Glutamatergic neuron (in vitro differentiated cells): ENCODE data around the gene CSNK2B. TPM values are rescaled to one million over a fixed set of nuclear protein-coding genes. Genes with fewer than 3 reads are reported as not detected.

Experiments used
- DNase-seq: peaks from one replicate; pipeline ENCODE4 v3.0.0; 2022
- H3K27ac Mint-ChIP-seq: one replicate; pipeline ENCODE4 v1.8.0; 2020; ENCODE audit warnings: mild to moderate bottlenecking, mixed read lengths, inconsistent platforms; ENCODE audit not compliant: unreplicated experiment
- H3K27me3 Mint-ChIP-seq: one replicate; pipeline ENCODE4 v1.8.0; 2020; ENCODE audit warnings: mild to moderate bottlenecking, moderate library complexity, mixed read lengths, inconsistent platforms; ENCODE audit not compliant: unreplicated experiment
- H3K36me3 Mint-ChIP-seq: one replicate; pipeline ENCODE4 v1.8.0; 2020; ENCODE audit warnings: mild to moderate bottlenecking, mixed read lengths, inconsistent platforms; ENCODE audit not compliant: unreplicated experiment
- H3K4me1 Mint-ChIP-seq: one replicate; pipeline ENCODE4 v1.8.0; 2020; ENCODE audit warnings: mild to moderate bottlenecking, low read depth, mixed read lengths, inconsistent platforms; ENCODE audit not compliant: unreplicated experiment
- H3K4me3 Mint-ChIP-seq: one replicate; pipeline ENCODE4 v1.8.0; 2020; ENCODE audit warnings: mild to moderate bottlenecking, mixed read lengths, inconsistent platforms; ENCODE audit not compliant: unreplicated experiment
- H3K9me3 Mint-ChIP-seq: one replicate; pipeline ENCODE4 v1.8.0; 2020; ENCODE audit warnings: mild to moderate bottlenecking, moderate library complexity, mixed read lengths, inconsistent platforms; ENCODE audit not compliant: unreplicated experiment
- total RNA-seq: library from RNA; stranded (reverse); fragmentation: NEBNext Ultra II Directional; extraction: Animal tissue kit (Norgen Biotek cat#: 25700); gene quantifications from one replicate; pipeline ENCODE4 v1.2.1, GENCODE V29; 2021; ENCODE audit not compliant: unreplicated experiment
- TF ChIP-seq, protein P1 (sequence below): fragments of 200-600 bp; sonication (generic); IDR thresholded peaks from one replicate; pipeline ENCODE4 v1.5.0; 2021; ENCODE audit not compliant: partially characterized antibody, unreplicated experiment

The CSNK2B gene
- total RNA-seq, 1 donor from 2014 or later, result 214 TPM

GRCh38 chr6:31661262-31662123 is 4.4 kb upstream of the CSNK2B start:
- Mint-ChIP-seq H3K9me3 (peaks cover 11% of the 10 kb centered on the region), H3K36me3 (no peaks in the 10 kb centered on the region), H3K4me1 (peaks cover 28% of the 10 kb centered on the region), H3K27ac (peak overlapping the region; percentile 50), H3K4me3 (peak overlapping the region; percentile 83), H3K27me3 (peaks cover 19% of the 10 kb centered on the region)
- TF ChIP-seq, protein P1, sequence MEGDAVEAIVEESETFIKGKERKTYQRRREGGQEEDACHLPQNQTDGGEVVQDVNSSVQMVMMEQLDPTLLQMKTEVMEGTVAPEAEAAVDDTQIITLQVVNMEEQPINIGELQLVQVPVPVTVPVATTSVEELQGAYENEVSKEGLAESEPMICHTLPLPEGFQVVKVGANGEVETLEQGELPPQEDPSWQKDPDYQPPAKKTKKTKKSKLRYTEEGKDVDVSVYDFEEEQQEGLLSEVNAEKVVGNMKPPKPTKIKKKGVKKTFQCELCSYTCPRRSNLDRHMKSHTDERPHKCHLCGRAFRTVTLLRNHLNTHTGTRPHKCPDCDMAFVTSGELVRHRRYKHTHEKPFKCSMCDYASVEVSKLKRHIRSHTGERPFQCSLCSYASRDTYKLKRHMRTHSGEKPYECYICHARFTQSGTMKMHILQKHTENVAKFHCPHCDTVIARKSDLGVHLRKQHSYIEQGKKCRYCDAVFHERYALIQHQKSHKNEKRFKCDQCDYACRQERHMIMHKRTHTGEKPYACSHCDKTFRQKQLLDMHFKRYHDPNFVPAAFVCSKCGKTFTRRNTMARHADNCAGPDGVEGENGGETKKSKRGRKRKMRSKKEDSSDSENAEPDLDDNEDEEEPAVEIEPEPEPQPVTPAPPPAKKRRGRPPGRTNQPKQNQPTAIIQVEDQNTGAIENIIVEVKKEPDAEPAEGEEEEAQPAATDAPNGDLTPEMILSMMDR, result no peak
- no peak for DNase-seq

- no peaks in the 10 kb centered on the region for H3K36me3 Mint-ChIP-seq
Observed at GRCh38 chr6:31662124-31662723, 3.7 kb upstream of the CSNK2B start.

GRCh38 chr6:31663126-31663960 is 2.5 kb upstream of the CSNK2B start:
- DNase-seq, result no peak
- no peaks in the 10 kb centered on the region for H3K36me3 Mint-ChIP-seq
- peaks cover 16% of the 10 kb centered on the region for H3K27me3 Mint-ChIP-seq
- peaks cover 11% of the 10 kb centered on the region for H3K9me3 Mint-ChIP-seq
- peak overlapping the region; percentile 99 for H3K27ac Mint-ChIP-seq
- H3K4me1 Mint-ChIP-seq, result peaks cover 26% of the 10 kb centered on the region
- TF ChIP-seq, protein P1, result no peak
- peak overlapping the region; percentile 97 for H3K4me3 Mint-ChIP-seq

More at GRCh38 chr6:31662124-31662723, 3.7 kb upstream of the CSNK2B start:
- DNase-seq, result no peak
- Mint-ChIP-seq H3K4me1 (peaks cover 30% of the 10 kb centered on the region), H3K27ac (peak overlapping the region; percentile 79), H3K4me3 (peak overlapping the region; percentile 79), H3K9me3 (peaks cover 11% of the 10 kb centered on the region), H3K27me3 (peaks cover 18% of the 10 kb centered on the region)
- TF ChIP-seq, protein P1, result no peak

DNA sequence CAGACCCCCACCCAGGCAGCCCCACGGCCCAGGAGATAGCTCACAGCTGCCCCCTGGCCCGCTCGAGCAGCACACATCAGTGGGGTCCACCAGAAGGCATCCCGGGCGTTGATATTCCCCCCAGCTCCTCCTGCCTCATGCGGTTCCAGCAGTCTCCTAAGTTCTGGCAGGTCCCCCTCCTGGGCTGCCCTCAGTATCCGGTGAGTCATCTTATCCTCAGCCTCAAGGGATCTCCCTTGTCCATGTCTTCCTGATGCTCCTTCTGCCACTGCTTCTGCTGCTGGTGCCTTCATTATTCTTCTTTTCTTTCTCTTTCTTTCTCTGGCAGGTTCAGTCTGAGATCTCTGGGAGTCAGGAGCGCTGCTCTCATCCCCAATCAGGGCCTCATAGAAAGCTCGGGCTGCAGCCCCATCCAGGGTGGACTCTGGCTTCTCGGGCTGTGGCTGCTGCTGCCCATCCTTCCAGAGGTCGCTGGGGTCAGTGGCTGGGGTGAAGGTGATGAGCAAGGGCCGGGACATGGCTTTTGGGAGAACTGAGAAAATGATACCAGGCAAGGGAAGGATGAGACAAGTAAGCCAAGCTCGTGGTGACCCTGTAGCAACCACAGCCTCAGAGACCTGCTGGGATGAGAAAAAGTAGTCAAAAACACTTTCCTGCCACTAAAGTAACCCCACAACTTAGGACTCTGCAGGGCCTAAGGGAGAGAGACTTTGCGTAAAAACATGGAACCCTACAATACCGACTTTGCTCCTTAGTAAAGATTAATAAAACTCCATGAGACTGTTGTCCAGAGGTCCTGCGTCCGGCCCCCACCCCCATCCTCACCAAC is 1.7 kb upstream of the CSNK2B start:
- DNase-seq, result peak; percentile 63
- Mint-ChIP-seq H3K4me1 (peaks cover 23% of the 10 kb centered on the region), H3K27me3 (peaks cover 15% of the 10 kb centered on the region), H3K4me3 (peak overlapping the region; percentile 97), H3K36me3 (no peaks in the 10 kb centered on the region), H3K9me3 (peaks cover 11% of the 10 kb centered on the region), H3K27ac (peak overlapping the region; percentile 99)
- TF ChIP-seq, protein P1, result no peak
